H9 (cell line): Measurements from ENCODE around the gene DCP1A. TPM values are rescaled to one million over a fixed set of nuclear protein-coding genes. Genes with fewer than 3 reads are reported as not detected.
A peak's percentile ranks its signal among the peaks of the same experiment; 100 is the strongest.

Experiments used
- DNase-seq: peaks from one replicate; pipeline ENCODE4 v3.0.0-alpha.2; 2017
- H2AFZ ChIP-seq: one replicate; pipeline ENCODE4 v1.6.1; 2013; ENCODE audit warnings: mild to moderate bottlenecking, low read length, control low read depth, moderate library complexity
- H2AK5ac ChIP-seq: 2 replicates; pipeline ENCODE4 v1.6.1; 2013; ENCODE audit warnings: low read length, control low read depth, mixed read lengths; ENCODE audit not compliant: insufficient read length
- H2BK120ac ChIP-seq: one replicate; pipeline ENCODE4 v1.6.1; 2013; ENCODE audit warnings: low read depth, mild to moderate bottlenecking, low read length, control low read depth, inconsistent platforms; ENCODE audit not compliant: poor library complexity, severe bottlenecking
- H2BK12ac ChIP-seq: 2 replicates; pipeline ENCODE4 v1.6.1; 2013; ENCODE audit warnings: low read length, control low read depth, mixed read lengths, low read depth; ENCODE audit not compliant: insufficient read length
- H2BK15ac ChIP-seq: 2 replicates; pipeline ENCODE4 v1.6.1; 2013; ENCODE audit warnings: low read depth, low read length, control low read depth
- H2BK20ac ChIP-seq: one replicate; pipeline ENCODE4 v1.6.1; 2013; ENCODE audit warnings: low read depth, mild to moderate bottlenecking, low read length, control low read depth, inconsistent platforms; ENCODE audit not compliant: poor library complexity, severe bottlenecking
- H2BK5ac ChIP-seq: 2 replicates; pipeline ENCODE4 v1.6.1; 2013; ENCODE audit warnings: low read length, control low read depth, mixed read lengths; ENCODE audit not compliant: insufficient read length
- H3K14ac ChIP-seq: 2 replicates; pipeline ENCODE4 v1.6.1; 2013; ENCODE audit warnings: low read length, control low read depth; ENCODE audit not compliant: insufficient read depth
- H3K18ac ChIP-seq: 2 replicates; pipeline ENCODE4 v1.6.1; 2013; ENCODE audit warnings: low read depth, mild to moderate bottlenecking, mixed read lengths, low read length, control low read depth; ENCODE audit not compliant: insufficient read length
- H3K23ac ChIP-seq: 2 replicates; pipeline ENCODE4 v1.6.1; 2013; ENCODE audit warnings: low read length, control low read depth, mixed read lengths, low read depth; ENCODE audit not compliant: insufficient read length
- H3K23me2 ChIP-seq: 2 replicates; pipeline ENCODE4 v1.6.1; 2013; ENCODE audit warnings: low read depth, mild to moderate bottlenecking, mixed read lengths, low read length, control low read depth; ENCODE audit not compliant: insufficient read length, poor library complexity, severe bottlenecking
- H3K27ac ChIP-seq: 2 replicates; pipeline ENCODE4 v1.5.1; 2013; ENCODE audit warnings: low read length, control low read depth, mixed read lengths, low read depth; ENCODE audit not compliant: insufficient read length
- H3K27me3 ChIP-seq: 2 replicates; pipeline ENCODE4 v1.6.1; 2013; ENCODE audit warnings: low read length, control low read depth, inconsistent platforms; ENCODE audit not compliant: insufficient read depth
- H3K4ac ChIP-seq: 2 replicates; pipeline ENCODE4 v1.6.1; 2013; ENCODE audit warnings: low read depth, mild to moderate bottlenecking, control low read depth, inconsistent platforms, low read length, moderate library complexity
- H3K4me1 ChIP-seq: 2 replicates; pipeline ENCODE4 v1.6.1; 2013; ENCODE audit warnings: low read length, control low read depth, inconsistent platforms; ENCODE audit not compliant: insufficient read depth
- H3K4me2 ChIP-seq: 2 replicates; pipeline ENCODE4 v1.6.1; 2013; ENCODE audit warnings: low read length, control low read depth, mixed read lengths; ENCODE audit not compliant: insufficient read length, insufficient read depth
- H3K56ac ChIP-seq: 2 replicates; pipeline ENCODE4 v1.6.1; 2013; ENCODE audit warnings: low read depth, mild to moderate bottlenecking, mixed read lengths, low read length, control low read depth; ENCODE audit not compliant: insufficient read length
- H3K79me1 ChIP-seq: 2 replicates; pipeline ENCODE4 v1.6.1; 2013; ENCODE audit warnings: low read depth, mild to moderate bottlenecking, moderate library complexity, low read length, control low read depth, inconsistent platforms; ENCODE audit not compliant: insufficient read depth, poor library complexity, severe bottlenecking
- H3K79me2 ChIP-seq: 2 replicates; pipeline ENCODE4 v1.6.1; 2013; ENCODE audit warnings: low read length, control low read depth, inconsistent platforms; ENCODE audit not compliant: insufficient read depth
- H3K9ac ChIP-seq: 2 replicates; pipeline ENCODE4 v1.6.1; 2013; ENCODE audit warnings: low read length, control low read depth, mixed read lengths; ENCODE audit not compliant: insufficient read length; ENCODE audit errors: extremely low read depth
- H3K9me3 ChIP-seq: one replicate; pipeline ENCODE4 v1.6.1; 2013; ENCODE audit warnings: low read depth, low read length, inconsistent platforms; ENCODE audit not compliant: control insufficient read depth
- H3T11ph ChIP-seq: one replicate; pipeline ENCODE4 v1.6.1; 2013; ENCODE audit warnings: mild to moderate bottlenecking, low read length, control low read depth, inconsistent platforms
- H4K20me1 ChIP-seq: one replicate; pipeline ENCODE4 v1.6.1; 2013; ENCODE audit not compliant: control insufficient read depth, insufficient read length, insufficient read depth
- H4K5ac ChIP-seq: 2 replicates; pipeline ENCODE4 v1.6.1; 2013; ENCODE audit warnings: low read depth, mild to moderate bottlenecking, mixed read lengths, low read length, control low read depth; ENCODE audit not compliant: insufficient read length
- H4K8ac ChIP-seq: replicated peaks from 2 replicates; pipeline ENCODE4 v1.6.1; 2013; ENCODE audit warnings: low read length, control low read depth, mixed read lengths, low read depth; ENCODE audit not compliant: insufficient read length
- H4K91ac ChIP-seq: 2 replicates; pipeline ENCODE4 v1.6.1; 2013; ENCODE audit warnings: low read depth, mild to moderate bottlenecking, moderate library complexity, mixed read lengths, low read length, control low read depth; ENCODE audit not compliant: insufficient read length
- H3K27ac Mint-ChIP-seq, 3 experiments: 2 replicates in 2 of 3; 3 replicates in 1 of 3; pipeline ENCODE4 v1.8.0; 2020 to 2021; ENCODE audit warnings: mixed read lengths in 3 of 3, mild to moderate bottlenecking in 1 of 3, moderate library complexity in 1 of 3
- H3K27me3 Mint-ChIP-seq: 2 replicates; pipeline ENCODE4 v1.8.0; 2021; ENCODE audit warnings: low read depth, mild to moderate bottlenecking, moderate library complexity, mixed read lengths
- H3K36me3 Mint-ChIP-seq, 3 experiments: 2 replicates in 2 of 3; 3 replicates in 1 of 3; pipeline ENCODE4 v1.8.0; 2020 to 2021; ENCODE audit warnings: low read depth in 3 of 3, mixed read lengths in 3 of 3; ENCODE audit not compliant: insufficient read depth in 1 of 3
- H3K4me1 Mint-ChIP-seq, 2 experiments: 2 replicates each; pipeline ENCODE4 v1.8.0; 2020; ENCODE audit warnings: mixed read lengths in 2 of 2
- H3K4me3 Mint-ChIP-seq, 2 experiments: 2 replicates in 1 of 2; 3 replicates in 1 of 2; pipeline ENCODE4 v1.8.0; 2020 to 2021; ENCODE audit warnings: mild to moderate bottlenecking in 2 of 2, mixed read lengths in 2 of 2, moderate library complexity in 1 of 2
- H3K9me3 Mint-ChIP-seq, 2 experiments: 2 replicates in 1 of 2; 3 replicates in 1 of 2; pipeline ENCODE4 v1.8.0; 2020; ENCODE audit warnings: mild to moderate bottlenecking in 2 of 2, mixed read lengths in 2 of 2, moderate library complexity in 1 of 2
- WGBS: extraction: QIAGEN DNeasy Blood & Tissue Kit; methylation state at CpG from one replicate; pipeline ENCODE4 v1.1.7; 2013; ENCODE audit warnings: missing lambda C conversion rate, low lambda C conversion rate, mixed read lengths; ENCODE audit not compliant: insufficient read length; ENCODE audit errors: extremely low coverage; 5-methylcytosine and 5-hydroxymethylcytosine counted together
- total RNA-seq: library from RNA; stranded (reverse); gene quantifications from 2 replicates; pipeline ENCODE4 v1.2.1, GENCODE V29; 2021
- TF ChIP-seq, protein P1 (sequence below): fragments of 200-600 bp; sonication (generic); conservative IDR thresholded peaks from 3 replicates; pipeline ENCODE4 v1.8.0; 2021; ENCODE audit warnings: antibody characterized with exemption, mild to moderate bottlenecking

DCP1A gene
- total RNA-seq, 1 experiment from 2014 or later = 17.8 TPM

DNA sequence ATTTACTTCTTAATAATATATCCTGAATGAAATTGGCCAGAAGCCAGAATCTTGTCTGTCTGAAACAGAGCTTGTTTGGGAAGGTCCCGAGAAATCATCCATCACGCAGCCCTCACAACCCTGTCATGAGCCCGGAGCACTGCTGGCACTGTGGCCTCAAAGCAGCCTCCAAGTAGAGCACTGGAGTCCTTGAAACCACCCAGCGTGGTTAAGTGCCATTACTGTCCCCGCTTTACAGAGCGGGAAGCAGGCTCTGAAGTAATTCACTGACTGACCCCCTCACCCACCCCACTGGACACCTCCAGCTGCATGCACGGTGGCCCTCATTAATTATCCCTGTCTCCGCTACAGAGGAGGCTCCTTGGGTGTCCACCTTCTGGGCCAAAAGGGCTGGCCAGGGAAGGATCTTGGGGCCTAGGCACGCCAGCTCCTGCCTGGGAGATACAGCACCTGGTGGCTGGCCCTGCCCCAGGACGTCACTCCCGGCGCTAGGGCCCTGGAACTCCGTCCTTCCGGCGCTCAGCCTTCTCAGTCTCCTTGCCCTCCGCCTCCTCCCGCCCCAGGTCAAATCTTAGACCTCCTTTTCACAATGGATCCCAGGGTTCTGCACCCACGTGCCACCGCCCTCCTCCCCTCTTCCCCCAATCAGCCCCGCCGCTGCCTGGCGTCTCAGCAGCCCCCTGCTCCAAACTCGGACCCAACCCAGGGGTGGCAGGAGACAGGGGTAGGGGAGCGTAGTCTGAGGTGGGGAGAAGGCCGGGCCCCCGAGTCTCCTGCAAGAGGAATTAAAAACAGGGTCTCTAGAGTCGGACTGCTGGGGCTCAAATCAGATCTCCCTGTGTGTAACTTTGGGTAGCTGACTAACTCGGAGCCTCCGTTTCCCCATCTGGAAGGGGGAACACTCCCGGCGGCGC is 92.6 kb downstream of the DCP1A start:
- Histone ChIP-seq H4K5ac (no peak overlapping the region), H3T11ph (no peak overlapping the region), H3K23ac (no peak overlapping the region), H3K4me1 (peaks cover 25% of the 10 kb centered on the region; the same call in 1 of the 2 replicates), H3K27me3 (no peaks in the 10 kb centered on the region), H4K8ac (no peak overlapping the region), H3K79me2 (peaks cover 56% of the 10 kb centered on the region), H3K14ac (peak overlapping the region; percentile 65), H2BK20ac (no peak overlapping the region), H3K23me2 (peaks cover 14% of the 10 kb centered on the region), H3K9ac (peak overlapping the region; percentile 71), H3K79me1 (peaks cover 2% of the 10 kb centered on the region), H3K4ac (no peak overlapping the region), H3K9me3 (no peaks in the 10 kb centered on the region), H3K56ac (no peak overlapping the region), H2AK5ac (no peak overlapping the region), H3K27ac (peak overlapping the region; percentile 5), H3K4me2 (peak overlapping the region; percentile 92), H2BK5ac (no peak overlapping the region), H2AFZ (no peak overlapping the region), H3K18ac (peak overlapping the region; percentile 51), H2BK120ac (no peak overlapping the region), H2BK12ac (no peak overlapping the region), H4K91ac (no peak overlapping the region), H4K20me1 (no peaks in the 10 kb centered on the region), H2BK15ac (no peak overlapping the region)
- TF ChIP-seq, protein P1, sequence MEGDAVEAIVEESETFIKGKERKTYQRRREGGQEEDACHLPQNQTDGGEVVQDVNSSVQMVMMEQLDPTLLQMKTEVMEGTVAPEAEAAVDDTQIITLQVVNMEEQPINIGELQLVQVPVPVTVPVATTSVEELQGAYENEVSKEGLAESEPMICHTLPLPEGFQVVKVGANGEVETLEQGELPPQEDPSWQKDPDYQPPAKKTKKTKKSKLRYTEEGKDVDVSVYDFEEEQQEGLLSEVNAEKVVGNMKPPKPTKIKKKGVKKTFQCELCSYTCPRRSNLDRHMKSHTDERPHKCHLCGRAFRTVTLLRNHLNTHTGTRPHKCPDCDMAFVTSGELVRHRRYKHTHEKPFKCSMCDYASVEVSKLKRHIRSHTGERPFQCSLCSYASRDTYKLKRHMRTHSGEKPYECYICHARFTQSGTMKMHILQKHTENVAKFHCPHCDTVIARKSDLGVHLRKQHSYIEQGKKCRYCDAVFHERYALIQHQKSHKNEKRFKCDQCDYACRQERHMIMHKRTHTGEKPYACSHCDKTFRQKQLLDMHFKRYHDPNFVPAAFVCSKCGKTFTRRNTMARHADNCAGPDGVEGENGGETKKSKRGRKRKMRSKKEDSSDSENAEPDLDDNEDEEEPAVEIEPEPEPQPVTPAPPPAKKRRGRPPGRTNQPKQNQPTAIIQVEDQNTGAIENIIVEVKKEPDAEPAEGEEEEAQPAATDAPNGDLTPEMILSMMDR = no peak
- Mint-ChIP-seq H3K27me3 (peaks cover 2% of the 10 kb centered on the region), H3K36me3 (peaks cover 21 to 26% (median 24%) of the 10 kb centered on the region in 3 experiments), H3K27ac (peak overlapping the region; percentile 85 to 98 (median 96); a peak in 6 of 7 replicates), H3K9me3 (no peaks in the 10 kb centered on the region), H3K4me3 (peak overlapping the region; percentile 92 to 96), H3K4me1 (peaks cover 57 to 66% of the 10 kb centered on the region in 2 experiments)
- peak; percentile 64 for DNase-seq
- no CpG with 5 or more reads among the region's 32 CpGs for WGBS
